VCaP (cell line): ENCODE data around the gene AZU1.

Experiments
- H3K27ac ChIP-seq: fragments of 450-650 bp; 2 replicates; pipeline ENCODE4 v1.5.1; 2017
- TF ChIP-seq, protein P1 (sequence below): fragments of 450-650 bp; conservative IDR thresholded peaks from 2 replicates; pipeline ENCODE4 v1.5.1; 2017; ENCODE audit warnings: mild to moderate bottlenecking, moderate library complexity

AZU1 gene

DNA sequence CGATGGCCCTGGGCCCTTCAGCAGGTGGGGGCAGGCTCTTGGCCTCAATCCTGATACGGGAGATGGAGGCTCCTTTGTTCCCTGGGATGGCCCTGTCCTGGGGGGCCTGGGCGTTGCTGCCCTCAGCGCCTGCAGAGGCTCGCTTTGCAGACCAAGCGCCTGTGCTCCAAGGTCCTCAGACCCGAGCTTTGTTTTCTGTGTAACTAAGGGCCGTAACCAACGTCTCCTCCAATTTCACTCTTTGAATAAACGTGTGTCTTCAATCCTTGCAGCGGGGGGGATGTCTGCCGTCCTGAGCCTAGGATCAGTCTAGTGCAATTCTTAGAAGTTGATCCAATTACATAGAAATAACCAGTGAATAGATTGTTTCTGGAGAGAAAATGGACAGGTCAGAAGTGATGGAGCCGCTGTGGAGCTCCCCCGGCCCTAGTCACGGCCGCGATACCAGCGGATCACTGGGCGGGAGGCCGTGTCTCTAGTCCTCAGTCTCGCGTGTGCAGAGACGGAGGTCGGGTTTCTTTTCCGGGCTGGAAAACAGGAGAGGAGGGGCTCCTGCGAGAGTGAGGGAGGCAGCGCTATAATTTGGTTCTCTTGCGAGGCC lies 25.0 kb upstream of the AZU1 start:
- TF ChIP-seq, protein P1, sequence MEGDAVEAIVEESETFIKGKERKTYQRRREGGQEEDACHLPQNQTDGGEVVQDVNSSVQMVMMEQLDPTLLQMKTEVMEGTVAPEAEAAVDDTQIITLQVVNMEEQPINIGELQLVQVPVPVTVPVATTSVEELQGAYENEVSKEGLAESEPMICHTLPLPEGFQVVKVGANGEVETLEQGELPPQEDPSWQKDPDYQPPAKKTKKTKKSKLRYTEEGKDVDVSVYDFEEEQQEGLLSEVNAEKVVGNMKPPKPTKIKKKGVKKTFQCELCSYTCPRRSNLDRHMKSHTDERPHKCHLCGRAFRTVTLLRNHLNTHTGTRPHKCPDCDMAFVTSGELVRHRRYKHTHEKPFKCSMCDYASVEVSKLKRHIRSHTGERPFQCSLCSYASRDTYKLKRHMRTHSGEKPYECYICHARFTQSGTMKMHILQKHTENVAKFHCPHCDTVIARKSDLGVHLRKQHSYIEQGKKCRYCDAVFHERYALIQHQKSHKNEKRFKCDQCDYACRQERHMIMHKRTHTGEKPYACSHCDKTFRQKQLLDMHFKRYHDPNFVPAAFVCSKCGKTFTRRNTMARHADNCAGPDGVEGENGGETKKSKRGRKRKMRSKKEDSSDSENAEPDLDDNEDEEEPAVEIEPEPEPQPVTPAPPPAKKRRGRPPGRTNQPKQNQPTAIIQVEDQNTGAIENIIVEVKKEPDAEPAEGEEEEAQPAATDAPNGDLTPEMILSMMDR: no peak
- peak overlapping the region; percentile 99; the same call in 1 of the 2 replicates for H3K27ac ChIP-seq

DNA sequence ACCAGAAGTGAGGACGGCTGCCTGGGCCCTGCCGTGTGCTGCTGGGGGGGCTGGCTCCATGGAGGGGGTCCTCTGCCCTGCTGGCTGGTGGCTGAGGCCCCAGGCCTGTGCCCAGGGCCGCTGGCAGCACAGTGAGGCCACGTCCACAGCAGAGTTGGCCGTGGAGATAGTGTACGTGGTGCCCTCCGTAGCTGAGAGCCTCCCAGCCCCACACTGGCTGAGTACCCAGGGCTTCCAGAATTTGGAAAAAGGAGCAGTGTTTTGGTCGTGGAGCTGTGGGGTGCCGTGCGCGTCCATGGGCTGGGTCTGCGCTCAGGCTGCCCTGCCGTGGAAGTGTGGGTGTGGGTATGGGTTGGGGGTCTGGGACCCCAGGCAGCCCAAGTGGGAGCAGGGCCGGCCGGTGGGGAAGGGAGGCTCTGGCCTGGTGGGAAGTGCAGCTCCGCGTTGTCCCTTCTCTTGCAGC lies 24.5 kb upstream of the AZU1 start:
- TF ChIP-seq, protein P1: no peak
- peak overlapping the region; percentile 14; the same call in 1 of the 2 replicates for H3K27ac ChIP-seq

DNA sequence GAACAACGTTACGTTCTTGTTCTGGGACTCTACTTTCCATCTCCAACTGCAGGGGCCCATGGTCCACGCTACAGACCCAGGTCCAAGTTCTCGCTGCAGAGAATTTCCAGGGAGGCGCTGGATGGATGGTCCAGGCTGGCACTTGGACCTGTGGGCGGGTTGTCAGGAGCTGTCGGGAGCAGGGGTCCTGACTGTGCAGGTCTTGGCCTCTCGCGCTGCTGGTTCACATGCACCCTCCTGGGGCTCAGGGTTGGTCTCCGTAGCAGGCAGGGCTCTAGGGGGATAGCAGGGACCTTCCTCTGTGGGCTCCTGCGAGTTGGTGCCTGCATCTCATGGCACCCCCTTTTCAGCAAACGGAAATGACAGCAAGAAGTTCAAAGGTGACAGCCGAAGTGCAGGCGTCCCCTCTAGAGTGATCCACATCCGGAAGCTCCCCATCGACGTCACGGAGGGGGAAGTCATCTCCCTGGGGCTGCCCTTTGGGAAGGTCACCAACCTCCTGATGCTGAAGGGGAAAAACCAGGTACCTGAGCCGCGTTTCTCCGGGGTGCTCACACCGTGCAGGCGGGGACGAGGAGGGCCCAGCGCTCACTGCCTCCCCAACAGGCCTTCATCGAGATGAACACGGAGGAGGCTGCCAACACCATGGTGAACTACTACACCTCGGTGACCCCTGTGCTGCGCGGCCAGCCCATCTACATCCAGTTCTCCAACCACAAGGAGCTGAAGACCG lies 23.8 kb upstream of the AZU1 start:
- H3K27ac ChIP-seq: no peak overlapping the region
- TF ChIP-seq, protein P1: no peak

DNA sequence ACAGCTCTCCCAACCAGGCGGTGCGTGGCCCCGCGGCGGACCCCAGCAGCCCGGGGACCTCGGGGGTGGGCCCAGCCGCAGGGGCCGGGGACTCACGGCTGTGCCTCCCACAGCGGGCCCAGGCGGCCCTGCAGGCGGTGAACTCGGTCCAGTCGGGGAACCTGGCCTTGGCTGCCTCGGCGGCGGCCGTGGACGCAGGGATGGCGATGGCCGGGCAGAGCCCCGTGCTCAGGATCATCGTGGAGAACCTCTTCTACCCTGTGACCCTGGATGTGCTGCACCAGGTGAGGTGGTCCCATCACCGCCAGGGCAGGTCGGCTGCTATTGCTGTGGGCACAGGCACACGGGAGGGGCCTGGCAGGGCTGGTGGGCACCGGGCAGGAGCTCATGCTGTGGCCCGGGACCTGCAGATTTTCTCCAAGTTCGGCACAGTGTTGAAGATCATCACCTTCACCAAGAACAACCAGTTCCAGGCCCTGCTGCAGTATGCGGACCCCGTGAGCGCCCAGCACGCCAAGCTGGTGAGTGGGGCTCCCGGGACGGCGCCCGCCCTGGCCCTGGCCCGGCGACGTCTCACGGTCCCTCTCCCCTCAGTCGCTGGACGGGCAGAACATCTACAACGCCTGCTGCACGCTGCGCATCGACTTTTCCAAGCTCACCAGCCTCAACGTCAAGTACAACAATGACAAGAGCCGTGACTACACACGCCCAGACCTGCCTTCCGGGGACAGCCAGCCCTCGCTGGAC lies 23.0 kb upstream of the AZU1 start:
- TF ChIP-seq, protein P1: no peak
- H3K27ac ChIP-seq: no peak overlapping the region

DNA sequence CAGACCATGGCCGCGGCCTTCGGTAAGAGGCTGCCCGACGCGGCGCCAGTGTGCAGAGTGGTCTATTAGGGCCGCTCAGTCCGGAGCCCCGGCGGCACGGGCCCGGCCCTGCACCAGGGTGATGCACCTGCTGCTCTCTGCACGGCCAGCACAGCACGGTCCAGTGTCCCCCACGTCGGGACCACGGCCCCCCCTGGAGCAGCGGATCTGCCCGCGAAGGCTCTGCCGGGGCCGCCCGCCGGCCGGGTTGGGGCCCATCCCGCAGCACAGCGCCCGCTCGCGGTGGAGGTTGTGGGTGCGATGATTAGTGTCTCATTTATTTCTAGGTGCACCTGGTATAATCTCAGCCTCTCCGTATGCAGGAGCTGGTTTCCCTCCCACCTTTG lies 22.5 kb upstream of the AZU1 start:
- H3K27ac ChIP-seq: no peak overlapping the region
- TF ChIP-seq, protein P1: no peak

DNA sequence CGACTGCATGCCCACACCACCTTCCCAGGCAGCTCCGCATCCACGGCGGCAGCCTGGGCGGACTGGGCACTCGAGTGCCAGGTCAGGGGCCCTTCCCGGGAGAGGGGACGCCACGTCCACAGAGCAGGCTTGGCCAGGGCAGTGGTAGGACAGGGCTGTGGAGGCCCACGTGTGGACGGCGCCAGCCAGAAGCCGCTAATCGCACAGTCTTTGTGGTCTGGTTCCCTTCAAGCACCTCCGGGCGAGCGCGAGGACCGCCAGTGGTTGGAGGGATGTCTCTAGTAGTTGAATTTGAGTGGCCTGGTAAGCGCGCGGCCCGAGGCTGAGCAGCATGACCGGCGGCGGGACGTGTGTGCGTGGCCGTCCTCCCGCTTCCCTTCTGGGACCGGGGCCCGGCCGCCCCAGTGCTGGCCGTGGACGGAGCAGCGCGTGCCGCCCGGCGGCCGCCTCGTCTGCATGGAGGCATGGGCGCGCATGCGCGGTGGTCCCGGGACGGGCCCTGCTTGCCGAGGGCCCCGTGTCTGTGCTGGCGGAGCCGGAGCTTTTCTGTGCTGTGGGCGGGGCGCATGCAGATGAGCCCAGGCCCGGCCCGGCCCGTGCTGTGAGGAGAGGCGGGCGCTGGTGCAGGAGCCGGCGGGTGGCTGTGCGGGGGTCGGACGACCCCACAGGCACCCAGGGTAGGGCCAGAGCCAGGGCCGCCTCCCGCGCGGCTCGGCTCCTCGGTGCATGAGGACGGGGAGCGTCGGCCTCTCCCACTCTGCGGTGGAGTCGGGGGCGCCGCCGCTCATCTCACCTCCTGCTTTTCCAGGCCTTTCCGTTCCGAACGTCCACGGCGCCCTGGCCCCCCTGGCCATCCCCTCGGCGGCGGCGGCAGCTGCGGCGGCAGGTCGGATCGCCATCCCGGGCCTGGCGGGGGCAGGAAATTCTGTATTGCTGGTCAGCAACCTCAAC lies 21.8 kb upstream of the AZU1 start:
- TF ChIP-seq, protein P1: no peak
- no peak overlapping the region for H3K27ac ChIP-seq
